VCaP (cell line): Measurements from ENCODE around the gene CREG1.
A peak's percentile ranks its signal among the peaks of the same experiment; 100 is the strongest.

Experiments used
- H3K27ac ChIP-seq: fragments of 450-650 bp; 2 replicates; pipeline ENCODE4 v1.5.1; 2017
- CTCF ChIP-seq: fragments of 450-650 bp; conservative IDR thresholded peaks from 2 replicates; pipeline ENCODE4 v1.5.1; 2017; ENCODE audit warnings: mild to moderate bottlenecking, moderate library complexity

The CREG1 gene

GRCh38 chr1:167553136-167554027, at the start of gene CREG1:
Gene CREG1 (minus strand): TSS chr1:167553762.
- peak within 1 kb of the TSS; percentile 79 for H3K27ac ChIP-seq
- TF ChIP-seq CTCF = no peak

GRCh38 chr1:167602840-167603239, 49.3 kb upstream of the CREG1 start:
- no peak for TF ChIP-seq CTCF
- H3K27ac ChIP-seq = no peak overlapping the region

GRCh38 chr1:167601442-167602383, 48.2 kb upstream of the CREG1 start:
- no peak for TF ChIP-seq CTCF
- no peak overlapping the region for H3K27ac ChIP-seq

GRCh38 chr1:167599957-167600581, 46.5 kb upstream of the CREG1 start:
- peak; percentile 76 for TF ChIP-seq CTCF
- H3K27ac ChIP-seq = no peak overlapping the region

GRCh38 chr1:167594822-167595221, 41.3 kb upstream of the CREG1 start:
- peak overlapping the region; percentile 41 for H3K27ac ChIP-seq
- no peak for TF ChIP-seq CTCF

GRCh38 chr1:167593860-167594259, 40.3 kb upstream of the CREG1 start:
- TF ChIP-seq CTCF = no peak
- peak overlapping the region; percentile 41 for H3K27ac ChIP-seq

- no peak overlapping the region for H3K27ac ChIP-seq
- TF ChIP-seq CTCF = no peak
Observed at GRCh38 chr1:167592475-167592874, 38.9 kb upstream of the CREG1 start.
